Fibroblast of pulmonary artery (primary cell): ENCODE measurements around the gene ZNF740.

Experiments
- DNase-seq: peaks from one replicate; pipeline ENCODE4 v3.0.0-alpha.2; 2010; ENCODE audit warnings: low read depth
- H3K4me3 ChIP-seq: replicated peaks from 2 replicates; pipeline ENCODE4 v1.5.1; 2011; ENCODE audit warnings: low read depth, mild to moderate bottlenecking, control low read depth, low read length, moderate library complexity
- TF ChIP-seq, protein P1 (sequence below): IDR thresholded peaks from 2 replicates; pipeline ENCODE4 v1.5.1; 2011; ENCODE audit warnings: mild to moderate bottlenecking, control low read depth, low read length, inconsistent platforms; ENCODE audit errors: missing control alignments

ZNF740 gene, protein sequence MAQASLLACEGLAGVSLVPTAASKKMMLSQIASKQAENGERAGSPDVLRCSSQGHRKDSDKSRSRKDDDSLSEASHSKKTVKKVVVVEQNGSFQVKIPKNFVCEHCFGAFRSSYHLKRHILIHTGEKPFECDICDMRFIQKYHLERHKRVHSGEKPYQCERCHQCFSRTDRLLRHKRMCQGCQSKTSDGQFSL

DNA sequence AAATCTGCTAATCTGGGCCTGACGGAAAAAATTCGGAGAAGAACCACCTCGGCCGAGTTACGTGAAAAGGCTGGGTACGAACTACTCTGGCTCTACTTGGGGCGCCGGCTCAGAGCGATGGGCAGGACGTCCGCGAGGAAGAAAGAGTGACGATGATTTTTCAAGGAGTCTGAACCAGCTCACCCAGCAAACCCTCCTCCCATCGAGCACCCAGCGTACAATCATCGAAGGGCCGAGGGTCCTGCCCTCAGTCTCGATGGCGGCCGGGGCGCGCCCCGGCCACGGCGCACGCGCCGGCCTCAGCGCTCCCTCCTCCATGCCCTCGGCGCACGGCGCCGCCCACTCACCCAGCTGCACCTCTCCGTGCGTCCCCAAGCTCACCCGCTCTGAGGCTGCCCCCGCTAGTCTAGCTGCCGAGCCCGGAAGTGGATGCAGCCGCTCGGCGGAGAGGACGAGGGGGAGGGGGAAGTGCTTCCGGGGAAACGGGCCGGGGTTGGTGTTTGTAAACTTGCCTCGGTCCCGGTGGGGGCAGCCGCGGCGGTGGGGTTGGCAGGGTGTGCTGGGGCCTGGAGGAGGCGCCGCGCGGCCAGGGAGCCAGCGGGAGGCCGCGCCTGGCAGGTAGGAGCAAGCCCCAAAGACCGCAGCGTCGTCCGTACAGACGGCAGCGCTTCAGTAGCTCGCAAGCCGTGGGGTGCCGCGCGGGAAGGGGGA lies at the start of gene ZNF740, which contains the start of gene CSAD:
ZNF740 (plus strand) TSS at position 503 of the 711 bp plus-strand sequence. CDS start 1,262 bp downstream, outside the sequence.
CSAD (minus strand) TSS at position 706 of the 711 bp plus-strand sequence. CDS start 7,455 bp downstream, outside the sequence.
- DNase-seq: peak; percentile 98
- TF ChIP-seq, protein P1, sequence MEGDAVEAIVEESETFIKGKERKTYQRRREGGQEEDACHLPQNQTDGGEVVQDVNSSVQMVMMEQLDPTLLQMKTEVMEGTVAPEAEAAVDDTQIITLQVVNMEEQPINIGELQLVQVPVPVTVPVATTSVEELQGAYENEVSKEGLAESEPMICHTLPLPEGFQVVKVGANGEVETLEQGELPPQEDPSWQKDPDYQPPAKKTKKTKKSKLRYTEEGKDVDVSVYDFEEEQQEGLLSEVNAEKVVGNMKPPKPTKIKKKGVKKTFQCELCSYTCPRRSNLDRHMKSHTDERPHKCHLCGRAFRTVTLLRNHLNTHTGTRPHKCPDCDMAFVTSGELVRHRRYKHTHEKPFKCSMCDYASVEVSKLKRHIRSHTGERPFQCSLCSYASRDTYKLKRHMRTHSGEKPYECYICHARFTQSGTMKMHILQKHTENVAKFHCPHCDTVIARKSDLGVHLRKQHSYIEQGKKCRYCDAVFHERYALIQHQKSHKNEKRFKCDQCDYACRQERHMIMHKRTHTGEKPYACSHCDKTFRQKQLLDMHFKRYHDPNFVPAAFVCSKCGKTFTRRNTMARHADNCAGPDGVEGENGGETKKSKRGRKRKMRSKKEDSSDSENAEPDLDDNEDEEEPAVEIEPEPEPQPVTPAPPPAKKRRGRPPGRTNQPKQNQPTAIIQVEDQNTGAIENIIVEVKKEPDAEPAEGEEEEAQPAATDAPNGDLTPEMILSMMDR: no peak
- peak within 1 kb of the TSS; percentile 78 for H3K4me3 ChIP-seq

GRCh38 chr12:53131844-53132243 lies 48.7 kb upstream of the ZNF740 start:
- DNase-seq: no peak
- no peak overlapping the region for H3K4me3 ChIP-seq
- TF ChIP-seq, protein P1: no peak

- TF ChIP-seq, protein P1: no peak
These were observed 46.8 kb upstream of the ZNF740 start for GRCh38 chr12:53133722-53134121.

DNA sequence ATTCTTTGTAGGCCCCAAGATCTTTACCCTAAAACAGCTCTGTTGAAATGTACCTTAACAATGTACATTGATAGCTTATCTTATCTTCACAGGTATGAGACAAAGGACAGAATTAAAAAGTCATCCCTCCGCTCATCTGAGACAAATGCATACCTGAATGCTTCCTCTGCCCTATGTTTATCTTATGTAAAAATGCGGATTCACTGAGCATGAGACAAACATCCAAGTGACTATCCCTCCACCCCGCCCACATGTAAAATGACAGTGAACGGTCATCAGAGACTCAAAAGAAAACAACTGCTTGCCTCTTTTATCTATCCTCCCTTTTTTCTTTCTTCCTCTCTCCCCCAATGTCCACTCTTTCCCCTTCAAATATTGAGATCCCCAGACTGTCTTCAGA lies 37.2 kb upstream of the ZNF740 start:
- no peak for DNase-seq
- TF ChIP-seq, protein P1: no peak
- no peak overlapping the region for H3K4me3 ChIP-seq

More at GRCh38 chr12:53133722-53134121, 46.8 kb upstream of the ZNF740 start:
- DNase-seq: no peak
- no peak overlapping the region for H3K4me3 ChIP-seq

DNA sequence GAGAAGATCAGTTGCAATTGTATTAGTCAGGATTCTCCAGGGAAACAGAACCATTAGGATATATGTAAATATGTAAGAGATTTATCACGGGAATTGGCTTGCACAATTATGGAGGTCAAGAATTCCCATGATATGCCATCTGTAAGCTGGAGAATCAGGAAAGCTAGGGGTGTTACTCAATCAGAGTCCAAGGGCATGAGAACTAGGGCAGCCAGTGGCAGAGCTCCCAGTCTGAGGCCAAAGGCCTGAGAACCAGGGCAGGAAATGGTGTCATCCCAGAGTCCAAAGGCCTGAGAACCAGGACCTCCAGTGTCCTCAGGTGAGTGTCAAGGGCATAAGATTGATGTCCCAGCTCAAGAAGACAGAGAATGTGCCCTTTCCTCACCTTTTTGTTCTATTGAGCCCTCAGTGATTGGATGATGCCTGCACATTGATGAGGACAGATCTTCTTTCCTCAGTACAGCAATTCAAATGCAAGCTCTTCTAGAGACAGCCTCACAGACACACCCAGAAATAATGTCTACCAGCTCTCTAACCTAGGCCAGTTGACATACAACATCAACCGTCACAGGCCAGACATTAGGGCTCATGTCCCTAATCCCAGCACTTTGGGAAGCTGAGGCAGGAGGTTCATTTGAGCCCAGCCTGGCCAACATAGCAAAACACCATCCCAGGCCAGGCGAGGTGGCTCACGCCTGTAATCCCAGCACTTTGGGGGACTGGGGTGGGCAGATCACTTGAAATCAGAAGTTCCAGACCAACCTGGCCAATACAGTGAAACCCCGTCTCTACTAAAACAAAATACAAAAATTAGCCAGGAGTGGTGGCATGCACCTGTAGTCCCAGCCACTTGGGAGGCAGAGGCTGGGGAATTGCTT lies 34.9 kb upstream of the ZNF740 start:
- no peak overlapping the region for H3K4me3 ChIP-seq
- TF ChIP-seq, protein P1: no peak
- DNase-seq: peak; percentile 56

DNA sequence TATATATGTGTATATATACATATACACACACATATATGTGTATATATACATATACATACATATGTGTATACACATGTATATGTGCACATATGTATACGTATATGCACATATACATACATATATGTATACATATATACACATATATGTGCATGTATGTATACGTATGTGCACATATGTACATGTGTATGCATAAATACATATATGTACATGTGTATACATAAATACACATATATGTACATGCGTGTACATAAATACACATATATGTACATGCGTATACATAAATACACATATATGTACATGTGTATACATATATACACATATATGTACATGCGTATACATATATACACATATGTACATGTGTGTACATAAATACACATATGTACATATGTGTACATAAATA lies 33.3 kb upstream of the ZNF740 start:
- TF ChIP-seq, protein P1: no peak
- no peak for DNase-seq

More for the DNA sequence above, 33.3 kb upstream of the ZNF740 start:
- H3K4me3 ChIP-seq: no peak overlapping the region
